HEK293 (cell line): ENCODE results near the gene SYT2.

ENCODE experiments used
- BCL11A ChIP-seq: fragments of 450-650 bp; formaldehyde crosslinking; IDR thresholded peaks from 2 replicates; pipeline ENCODE4 v1.5.1; 2016; ENCODE audit warnings: low read depth, missing biosample characterization, missing genetic modification characterization
- FEZF1 ChIP-seq: fragments of 450-650 bp; formaldehyde crosslinking; IDR thresholded peaks from 2 replicates; pipeline ENCODE4 v1.5.1; 2016; ENCODE audit warnings: missing biosample characterization, missing genetic modification characterization
- GLI2 ChIP-seq: fragments of 450-650 bp; formaldehyde crosslinking; IDR thresholded peaks from 2 replicates; pipeline ENCODE4; 2017; ENCODE audit warnings: missing biosample characterization, missing genetic modification characterization, low read depth, borderline replicate concordance
- MYNN ChIP-seq: fragments of 450-650 bp; formaldehyde crosslinking; IDR thresholded peaks from 2 replicates; pipeline ENCODE4 v1.5.1; 2016; ENCODE audit warnings: missing biosample characterization, missing genetic modification characterization, borderline replicate concordance
- ZFP41 ChIP-seq: fragments of 450-650 bp; formaldehyde crosslinking; IDR thresholded peaks from 2 replicates; pipeline ENCODE4 v1.5.1; 2016; ENCODE audit warnings: missing biosample characterization, missing genetic modification characterization, borderline replicate concordance
- ZNF416 ChIP-seq: fragments of 450-650 bp; formaldehyde crosslinking; IDR thresholded peaks from 2 replicates; pipeline ENCODE4 v1.5.1; 2016; ENCODE audit warnings: missing biosample characterization, missing genetic modification characterization
- ZNF768 ChIP-seq: fragments of 450-650 bp; formaldehyde crosslinking; IDR thresholded peaks from 2 replicates; pipeline ENCODE4 v1.5.1; 2018; ENCODE audit warnings: missing biosample characterization, mild to moderate bottlenecking, missing genetic modification characterization
- ZNF785 ChIP-seq: fragments of 450-650 bp; formaldehyde crosslinking; IDR thresholded peaks from 2 replicates; pipeline ENCODE4 v1.5.1; 2016; ENCODE audit warnings: missing biosample characterization, missing genetic modification characterization
- ZNF843 ChIP-seq: fragments of 450-650 bp; formaldehyde crosslinking; IDR thresholded peaks from 2 replicates; pipeline ENCODE4 v1.5.1; 2016; ENCODE audit warnings: missing biosample characterization, missing genetic modification characterization
- TF ChIP-seq, protein P1 (sequence below): IDR thresholded peaks from 2 replicates; pipeline ENCODE4 v1.6.1; 2011; ENCODE audit warnings: mild to moderate bottlenecking, low read depth, low read length, borderline replicate concordance
- TF ChIP-seq, protein P2 (sequence below): fragments of 450-650 bp; formaldehyde crosslinking; IDR thresholded peaks from 2 replicates; pipeline ENCODE4 v1.5.1; 2016; ENCODE audit warnings: missing biosample characterization, missing genetic modification characterization
- TF ChIP-seq, protein P3 (sequence below): fragments of 450-650 bp; formaldehyde crosslinking; IDR thresholded peaks from 2 replicates; pipeline ENCODE4 v1.5.1; 2016; ENCODE audit warnings: missing biosample characterization, missing genetic modification characterization
- TF ChIP-seq, protein P4 (sequence below): fragments of 450-650 bp; IDR thresholded peaks from 2 replicates; pipeline ENCODE4 v1.5.1; 2018; ENCODE audit warnings: missing biosample characterization, missing genetic modification characterization
- TF ChIP-seq, protein P5 (sequence below): fragments of 450-650 bp; formaldehyde crosslinking; IDR thresholded peaks from 2 replicates; pipeline ENCODE4 v1.5.1; 2016; ENCODE audit warnings: missing biosample characterization, missing genetic modification characterization

DNA sequence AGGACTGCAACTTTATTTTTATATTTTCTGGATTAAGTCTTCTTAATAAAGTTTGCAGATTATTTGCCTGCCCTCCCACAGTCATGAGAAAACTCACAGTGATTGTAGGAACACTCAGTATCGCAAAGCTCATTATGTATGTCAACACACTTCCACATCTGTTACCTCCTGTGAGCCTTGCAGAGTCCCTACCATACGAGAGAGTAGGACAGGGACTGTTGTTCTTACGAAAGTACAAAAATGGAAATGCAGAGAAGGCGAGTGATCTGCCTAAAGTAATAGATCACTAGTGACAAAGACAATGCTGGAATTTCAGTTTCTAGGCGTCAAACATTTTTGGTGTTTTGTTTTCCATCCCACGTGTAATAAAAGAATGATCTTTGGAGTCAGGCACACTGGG lies 131.7 kb downstream of the SYT2 start:
- TF ChIP-seq ZNF768 (tag by site-specific recombination), result no peak
- no peak for TF ChIP-seq ZNF416
- TF ChIP-seq GLI2 (tag by site-specific recombination), result no peak
- TF ChIP-seq, protein P1, sequence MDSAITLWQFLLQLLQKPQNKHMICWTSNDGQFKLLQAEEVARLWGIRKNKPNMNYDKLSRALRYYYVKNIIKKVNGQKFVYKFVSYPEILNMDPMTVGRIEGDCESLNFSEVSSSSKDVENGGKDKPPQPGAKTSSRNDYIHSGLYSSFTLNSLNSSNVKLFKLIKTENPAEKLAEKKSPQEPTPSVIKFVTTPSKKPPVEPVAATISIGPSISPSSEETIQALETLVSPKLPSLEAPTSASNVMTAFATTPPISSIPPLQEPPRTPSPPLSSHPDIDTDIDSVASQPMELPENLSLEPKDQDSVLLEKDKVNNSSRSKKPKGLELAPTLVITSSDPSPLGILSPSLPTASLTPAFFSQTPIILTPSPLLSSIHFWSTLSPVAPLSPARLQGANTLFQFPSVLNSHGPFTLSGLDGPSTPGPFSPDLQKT, result no peak
- no peak for TF ChIP-seq FEZF1 (tag by site-specific recombination)
- no peak for TF ChIP-seq BCL11A (tag by site-specific recombination)
- TF ChIP-seq ZNF785, result no peak
- no peak for TF ChIP-seq ZFP41 (tag by site-specific recombination)
- no peak for TF ChIP-seq ZNF843 (tag by site-specific recombination)
- no peak for TF ChIP-seq MYNN
- TF ChIP-seq, protein P2, sequence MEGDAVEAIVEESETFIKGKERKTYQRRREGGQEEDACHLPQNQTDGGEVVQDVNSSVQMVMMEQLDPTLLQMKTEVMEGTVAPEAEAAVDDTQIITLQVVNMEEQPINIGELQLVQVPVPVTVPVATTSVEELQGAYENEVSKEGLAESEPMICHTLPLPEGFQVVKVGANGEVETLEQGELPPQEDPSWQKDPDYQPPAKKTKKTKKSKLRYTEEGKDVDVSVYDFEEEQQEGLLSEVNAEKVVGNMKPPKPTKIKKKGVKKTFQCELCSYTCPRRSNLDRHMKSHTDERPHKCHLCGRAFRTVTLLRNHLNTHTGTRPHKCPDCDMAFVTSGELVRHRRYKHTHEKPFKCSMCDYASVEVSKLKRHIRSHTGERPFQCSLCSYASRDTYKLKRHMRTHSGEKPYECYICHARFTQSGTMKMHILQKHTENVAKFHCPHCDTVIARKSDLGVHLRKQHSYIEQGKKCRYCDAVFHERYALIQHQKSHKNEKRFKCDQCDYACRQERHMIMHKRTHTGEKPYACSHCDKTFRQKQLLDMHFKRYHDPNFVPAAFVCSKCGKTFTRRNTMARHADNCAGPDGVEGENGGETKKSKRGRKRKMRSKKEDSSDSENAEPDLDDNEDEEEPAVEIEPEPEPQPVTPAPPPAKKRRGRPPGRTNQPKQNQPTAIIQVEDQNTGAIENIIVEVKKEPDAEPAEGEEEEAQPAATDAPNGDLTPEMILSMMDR (tag by site-specific recombination), result no peak
- TF ChIP-seq, protein P3, sequence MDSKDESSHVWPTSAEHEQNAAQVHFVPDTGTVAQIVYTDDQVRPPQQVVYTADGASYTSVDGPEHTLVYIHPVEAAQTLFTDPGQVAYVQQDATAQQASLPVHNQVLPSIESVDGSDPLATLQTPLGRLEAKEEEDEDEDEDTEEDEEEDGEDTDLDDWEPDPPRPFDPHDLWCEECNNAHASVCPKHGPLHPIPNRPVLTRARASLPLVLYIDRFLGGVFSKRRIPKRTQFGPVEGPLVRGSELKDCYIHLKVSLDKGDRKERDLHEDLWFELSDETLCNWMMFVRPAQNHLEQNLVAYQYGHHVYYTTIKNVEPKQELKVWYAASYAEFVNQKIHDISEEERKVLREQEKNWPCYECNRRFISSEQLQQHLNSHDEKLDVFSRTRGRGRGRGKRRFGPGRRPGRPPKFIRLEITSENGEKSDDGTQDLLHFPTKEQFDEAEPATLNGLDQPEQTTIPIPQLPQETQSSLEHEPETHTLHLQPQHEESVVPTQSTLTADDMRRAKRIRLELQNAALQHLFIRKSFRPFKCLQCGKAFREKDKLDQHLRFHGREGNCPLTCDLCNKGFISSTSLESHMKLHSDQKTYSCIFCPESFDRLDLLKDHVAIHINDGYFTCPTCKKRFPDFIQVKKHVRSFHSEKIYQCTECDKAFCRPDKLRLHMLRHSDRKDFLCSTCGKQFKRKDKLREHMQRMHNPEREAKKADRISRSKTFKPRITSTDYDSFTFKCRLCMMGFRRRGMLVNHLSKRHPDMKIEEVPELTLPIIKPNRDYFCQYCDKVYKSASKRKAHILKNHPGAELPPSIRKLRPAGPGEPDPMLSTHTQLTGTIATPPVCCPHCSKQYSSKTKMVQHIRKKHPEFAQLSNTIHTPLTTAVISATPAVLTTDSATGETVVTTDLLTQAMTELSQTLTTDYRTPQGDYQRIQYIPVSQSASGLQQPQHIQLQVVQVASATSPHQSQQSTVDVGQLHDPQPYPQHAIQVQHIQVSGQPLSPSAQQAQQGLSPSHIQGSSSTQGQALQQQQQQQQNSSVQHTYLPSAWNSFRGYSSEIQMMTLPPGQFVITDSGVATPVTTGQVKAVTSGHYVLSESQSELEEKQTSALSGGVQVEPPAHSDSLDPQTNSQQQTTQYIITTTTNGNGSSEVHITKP (tag by site-specific recombination), result no peak
- TF ChIP-seq, protein P4, sequence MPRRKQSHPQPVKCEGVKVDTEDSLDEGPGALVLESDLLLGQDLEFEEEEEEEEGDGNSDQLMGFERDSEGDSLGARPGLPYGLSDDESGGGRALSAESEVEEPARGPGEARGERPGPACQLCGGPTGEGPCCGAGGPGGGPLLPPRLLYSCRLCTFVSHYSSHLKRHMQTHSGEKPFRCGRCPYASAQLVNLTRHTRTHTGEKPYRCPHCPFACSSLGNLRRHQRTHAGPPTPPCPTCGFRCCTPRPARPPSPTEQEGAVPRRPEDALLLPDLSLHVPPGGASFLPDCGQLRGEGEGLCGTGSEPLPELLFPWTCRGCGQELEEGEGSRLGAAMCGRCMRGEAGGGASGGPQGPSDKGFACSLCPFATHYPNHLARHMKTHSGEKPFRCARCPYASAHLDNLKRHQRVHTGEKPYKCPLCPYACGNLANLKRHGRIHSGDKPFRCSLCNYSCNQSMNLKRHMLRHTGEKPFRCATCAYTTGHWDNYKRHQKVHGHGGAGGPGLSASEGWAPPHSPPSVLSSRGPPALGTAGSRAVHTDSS (tag by site-specific recombination), result no peak
- TF ChIP-seq, protein P5, sequence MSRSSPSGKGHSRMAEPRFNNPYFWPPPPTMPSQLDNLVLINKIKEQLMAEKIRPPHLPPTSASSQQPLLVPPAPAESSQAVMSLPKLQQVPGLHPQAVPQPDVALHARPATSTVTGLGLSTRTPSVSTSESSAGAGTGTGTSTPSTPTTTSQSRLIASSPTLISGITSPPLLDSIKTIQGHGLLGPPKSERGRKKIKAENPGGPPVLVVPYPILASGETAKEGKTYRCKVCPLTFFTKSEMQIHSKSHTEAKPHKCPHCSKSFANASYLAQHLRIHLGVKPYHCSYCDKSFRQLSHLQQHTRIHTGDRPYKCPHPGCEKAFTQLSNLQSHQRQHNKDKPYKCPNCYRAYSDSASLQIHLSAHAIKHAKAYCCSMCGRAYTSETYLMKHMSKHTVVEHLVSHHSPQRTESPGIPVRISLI, result no peak
